ENCODE results near the gene GLIS2.

DNA sequence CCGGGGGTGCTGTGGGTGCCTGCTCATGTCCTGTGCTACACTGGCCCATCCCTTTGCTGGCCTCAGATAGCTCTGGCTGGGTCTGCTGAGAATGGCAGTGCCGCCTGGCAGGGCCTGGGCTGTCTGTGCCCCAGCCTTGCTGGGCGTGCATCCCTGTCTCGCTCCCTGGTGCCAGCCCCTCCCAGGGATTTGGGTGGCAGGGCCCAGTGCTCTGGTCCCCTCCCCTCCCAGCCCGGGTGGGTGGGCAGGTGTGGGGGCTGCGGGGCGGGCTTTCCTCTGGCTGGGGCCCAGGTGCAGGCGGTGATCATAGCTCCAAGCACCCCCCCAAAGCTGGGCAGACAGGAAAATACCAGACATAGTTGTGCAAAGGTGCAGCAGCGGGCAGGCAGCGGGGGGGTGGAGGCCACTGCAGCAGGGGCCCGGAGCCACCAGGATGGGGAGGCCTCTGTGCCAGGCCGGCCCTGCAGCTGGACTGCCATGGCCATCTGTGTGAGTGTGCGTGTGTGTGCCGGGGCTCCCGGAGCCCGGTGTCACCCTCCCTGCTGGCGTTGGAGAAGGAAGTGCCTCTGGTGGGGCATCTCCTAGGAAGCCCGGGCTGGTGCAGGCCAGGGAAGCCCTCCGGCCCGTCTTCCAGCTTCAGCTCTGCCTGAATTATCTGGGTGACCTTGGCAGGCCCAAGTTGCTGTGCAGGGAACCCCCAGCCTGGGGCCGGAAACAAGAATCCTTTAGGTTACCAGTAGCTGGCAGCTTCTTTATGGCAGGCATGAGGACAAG, 7.4 kb downstream of the GLIS2 start:
- TF ChIP-seq POLR2AphosphoS5 (IDR thresholded peaks at IDR 0.05; ENCODE audit: low read depth, low read length) (no peak), POLR2A (IDR thresholded peaks at IDR 0.05; ENCODE audit: low read depth, low read length) (no peak)

Data from GM12892 (cell line).